ENCODE measurements around the gene NOP16.

GRCh38 chr5:176389135-176390123 is 1.0 kb upstream of the NOP16 start:
- TF ChIP-seq POLR2A (IDR thresholded peaks at IDR 0.05; ENCODE audit: low read length): peak; percentile 87
- TF ChIP-seq GATA1 (IDR thresholded peaks at IDR 0.05; ENCODE audit: low read depth, low read length): no peak
